ENCODE measurements around the gene PRKACG.

Gene PRKACG

DNA sequence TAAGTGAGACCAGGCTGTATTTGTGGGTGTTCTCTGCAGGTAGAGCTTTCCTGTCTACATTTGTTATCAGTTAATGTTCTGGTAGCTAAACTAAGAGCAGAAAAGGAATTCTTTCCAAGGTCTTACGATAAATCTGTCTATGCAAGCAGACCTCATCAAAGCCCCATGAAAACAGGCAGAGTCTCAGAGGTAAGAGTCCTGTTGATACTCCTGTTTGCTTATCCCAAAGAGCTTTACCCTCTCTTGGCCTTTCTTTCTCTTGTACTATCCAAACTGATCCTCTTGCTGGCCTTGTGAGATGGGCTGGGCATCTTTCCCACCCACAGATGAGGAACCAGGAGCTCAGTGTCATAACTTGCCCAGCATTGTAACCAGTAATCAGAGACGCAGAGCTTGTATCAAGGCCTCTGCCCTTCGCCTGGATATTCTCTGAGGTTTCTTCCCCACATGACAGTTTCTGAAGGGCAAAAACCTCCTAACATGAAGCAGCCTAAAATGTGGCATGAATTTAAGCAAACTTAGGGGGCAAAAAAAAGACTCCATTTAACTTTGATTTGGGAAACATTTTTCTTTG, 33.5 kb downstream of the PRKACG start:
- no peak for DNase-seq

- DNase-seq: no peak
Measured at GRCh38 chr9:68979538-68980314, 34.2 kb downstream of the PRKACG start.

- no peak for DNase-seq
Measured at GRCh38 chr9:68978501-68978900, 35.4 kb downstream of the PRKACG start.

GRCh38 chr9:68978066-68978465, 35.8 kb downstream of the PRKACG start:
- DNase-seq: no peak

- no peak for DNase-seq
Measured at GRCh38 chr9:68975365-68976043, 38.4 kb downstream of the PRKACG start.

DNA sequence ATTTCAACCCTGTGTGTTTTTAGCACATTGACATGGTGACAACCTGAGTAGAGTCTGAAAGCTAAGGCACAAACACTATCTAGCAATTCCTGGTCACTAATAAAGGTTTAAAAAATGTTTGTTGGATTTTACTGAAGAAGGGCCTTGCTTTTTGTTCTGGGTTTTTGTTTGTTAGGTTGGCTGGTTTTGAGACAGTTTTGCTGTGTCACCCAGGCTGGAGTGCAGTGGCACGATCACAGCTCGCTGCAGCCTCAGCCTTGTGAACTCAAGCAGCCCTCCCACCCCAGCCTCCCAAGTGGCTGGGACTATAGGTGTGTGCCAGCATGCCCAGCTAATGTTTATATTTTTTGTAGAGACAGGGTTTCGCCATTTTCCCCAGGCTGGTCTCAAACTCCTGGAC, 39.0 kb downstream of the PRKACG start:
- DNase-seq: no peak

DNA sequence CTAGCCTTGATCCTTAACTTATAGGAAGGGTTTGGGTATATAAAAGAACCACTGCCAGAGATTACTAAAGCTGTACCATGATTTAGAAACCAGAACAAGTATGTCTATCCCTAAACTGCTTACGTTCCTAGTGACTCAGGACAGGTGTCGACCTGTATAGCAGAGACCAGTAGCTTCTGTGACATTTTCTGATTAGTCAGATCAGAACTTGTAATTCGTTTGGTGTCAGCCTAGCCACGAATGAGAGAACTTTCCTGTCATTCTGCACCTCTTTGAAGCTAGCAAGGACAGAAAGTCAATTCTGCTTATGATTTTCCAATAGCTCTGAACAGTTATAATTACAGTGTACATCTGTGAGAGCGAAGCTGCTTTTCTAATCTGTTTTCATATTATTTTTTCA, 39.5 kb downstream of the PRKACG start:
- DNase-seq: no peak

DNA sequence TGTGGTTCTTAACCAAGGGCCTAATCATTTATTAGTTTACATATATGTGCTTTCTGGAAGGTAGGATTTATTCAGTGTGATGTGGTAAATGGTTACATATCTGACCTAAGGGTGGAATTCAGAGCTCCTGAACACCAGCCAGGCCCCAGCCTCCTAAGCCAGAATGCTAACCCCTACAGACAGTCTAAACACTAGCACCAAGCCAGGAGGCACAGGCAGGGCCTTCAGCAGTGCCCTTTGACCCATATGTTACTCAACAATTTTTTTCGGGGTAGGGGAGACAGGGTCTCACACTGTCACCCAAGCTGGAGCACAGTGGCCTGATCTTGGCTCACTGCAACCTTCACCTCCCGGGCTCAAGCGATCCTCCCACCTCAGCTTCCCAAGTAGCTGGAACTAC, 40.3 kb downstream of the PRKACG start:
- DNase-seq: no peak

DNA sequence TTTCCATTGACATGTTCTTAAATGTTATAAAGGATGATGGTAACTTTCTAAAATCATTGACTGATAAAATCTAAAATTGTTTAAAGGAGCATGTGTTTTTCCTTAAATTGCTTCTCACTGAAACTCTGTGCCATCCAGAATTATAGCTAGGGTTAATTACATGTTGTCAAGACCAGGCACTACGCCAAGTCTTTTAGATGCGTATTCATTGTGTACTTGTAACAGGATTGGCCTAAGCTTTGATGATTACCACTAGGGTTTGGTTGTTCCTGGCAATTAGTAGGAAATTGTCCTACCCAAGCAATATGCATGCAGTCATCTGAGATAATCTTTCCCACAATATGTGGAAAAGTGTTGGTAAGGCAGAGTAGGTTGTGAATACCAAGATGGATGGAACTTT, 43.8 kb downstream of the PRKACG start:
- peak; percentile 59 for DNase-seq

DNA sequence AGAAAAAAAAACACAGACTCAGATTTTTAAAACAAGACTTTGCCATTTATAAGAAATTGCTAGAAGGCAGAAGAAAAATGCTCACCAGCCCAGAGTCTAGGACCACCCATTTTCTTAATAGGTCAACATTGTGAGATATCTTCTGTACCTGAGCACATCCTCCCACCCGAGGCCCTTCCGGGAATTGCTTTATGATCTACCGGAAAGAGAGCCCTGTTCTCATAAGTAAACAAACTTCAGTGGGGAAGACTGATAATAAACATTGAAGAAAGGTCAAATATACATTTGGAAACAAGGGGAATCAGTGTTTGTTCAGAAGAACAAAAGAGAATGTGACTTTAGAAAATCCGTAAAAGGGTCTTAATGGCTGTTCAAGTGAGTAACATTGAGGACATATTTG, 44.4 kb downstream of the PRKACG start:
- no peak for DNase-seq

GRCh38 chr9:68967800-68968199, 46.1 kb downstream of the PRKACG start:
- DNase-seq: no peak

DNA sequence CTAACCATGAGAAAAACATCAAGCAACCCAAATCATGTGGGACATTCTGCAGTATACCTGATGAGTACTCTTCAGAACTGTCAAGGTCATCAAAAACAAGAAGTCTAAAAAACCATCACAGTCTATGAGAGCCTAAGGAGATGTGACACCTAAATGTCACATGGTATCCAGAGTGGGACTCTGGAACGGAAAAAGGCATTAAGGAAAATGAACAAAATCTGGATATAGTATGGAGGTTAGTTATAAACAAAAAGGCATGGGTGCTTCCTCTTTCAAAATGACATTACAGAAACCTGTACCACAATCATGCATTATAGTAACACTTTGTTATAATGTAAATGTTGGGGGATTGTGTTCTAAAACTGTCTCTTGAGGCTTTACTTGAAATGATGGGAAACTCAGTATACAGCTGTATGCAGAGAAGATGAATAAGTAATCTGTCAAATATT, 47.4 kb downstream of the PRKACG start:
- DNase-seq: no peak

DNA sequence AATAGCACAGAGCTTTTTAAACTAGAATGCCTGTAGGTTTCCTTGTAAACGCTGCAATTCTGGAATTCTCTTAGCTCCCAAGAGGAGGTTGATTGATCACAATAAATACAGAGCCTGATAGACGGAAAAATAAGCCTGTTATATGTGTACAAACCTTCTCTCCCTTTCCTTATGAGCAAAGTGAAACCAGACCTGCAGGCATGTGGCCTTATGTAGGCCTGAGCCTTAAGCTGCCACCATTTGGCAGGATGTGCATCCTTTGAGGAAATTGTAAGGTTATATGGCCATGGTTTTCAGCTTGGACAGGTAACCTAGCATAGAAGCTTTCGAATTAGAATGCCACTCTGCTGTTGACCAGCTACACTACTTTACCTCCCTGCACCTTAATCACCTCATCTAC, 49.1 kb downstream of the PRKACG start:
- DNase-seq: no peak

DNA sequence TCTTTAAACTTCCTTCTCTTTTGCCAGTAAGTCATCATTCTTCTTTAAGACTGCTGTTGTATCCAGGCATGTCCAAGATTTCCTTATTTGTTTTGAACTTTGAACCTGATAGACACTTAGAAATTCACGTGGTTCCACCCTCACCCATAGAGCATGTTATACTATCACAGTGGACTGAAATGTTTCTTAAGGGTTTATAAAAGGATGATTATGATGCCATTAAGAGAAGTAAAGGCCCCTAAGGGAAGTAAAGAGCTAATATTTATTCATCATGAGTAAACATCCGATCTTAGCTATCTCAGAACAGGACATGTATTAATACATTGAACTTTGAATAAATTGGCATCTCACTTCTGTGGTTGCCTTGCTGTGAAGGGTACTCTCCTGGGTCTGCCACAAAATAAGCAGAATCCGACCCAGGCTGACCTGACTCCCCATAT, 49.8 kb downstream of the PRKACG start:
- no peak for DNase-seq

GRCh38 chr9:68963416-68963815, 50.5 kb downstream of the PRKACG start:
- no peak for DNase-seq
